Transverse colon (tissue), 4 donors: ENCODE measurements around the gene RAB30.

ENCODE experiments used
- CTCF ChIP-seq, 5 experiments: fragments of 200-600 bp in 3 of 5; fragments of 450-650 bp in 2 of 5; sonication (generic) in 3 of 5; IDR thresholded peaks; 1 replicate in 2 of 5; 2 replicates in 3 of 5; pipeline ENCODE4 v1.5.1; 2016 to 2017; ENCODE audit warnings: antibody characterized with exemption in 5 of 5, inconsistent platforms in 3 of 5, mild to moderate bottlenecking in 2 of 5, moderate library complexity in 1 of 5
- EP300 ChIP-seq: sonication (generic); formaldehyde crosslinking; IDR thresholded peaks from one replicate; pipeline ENCODE4 v1.6.1; 2017; ENCODE audit warnings: antibody characterized with exemption, low read depth
- POLR2A ChIP-seq: fragments of 450-650 bp; IDR thresholded peaks from one replicate; pipeline ENCODE4 v1.6.1; 2016; ENCODE audit warnings: antibody characterized with exemption, mild to moderate bottlenecking, moderate library complexity
- POLR2AphosphoS5 ChIP-seq, 3 donors: sonication (generic); formaldehyde crosslinking; IDR thresholded peaks; one replicate each; pipeline ENCODE4 v1.6.1; 2016; ENCODE audit warnings: antibody characterized with exemption in 3 of 3

GRCh38 chr11:83115026-83115425, 43.3 kb upstream of the RAB30 start:
- TF ChIP-seq CTCF (IDR thresholded peaks at IDR 0.05), result no peak
- TF ChIP-seq EP300, result no peak
- TF ChIP-seq POLR2A, result no peak
- no peak for TF ChIP-seq POLR2AphosphoS5 (IDR thresholded peaks at IDR 0.05)
